Measurements from ENCODE around the gene NFATC2IP. TPM values are rescaled to one million over a fixed set of nuclear protein-coding genes. Genes with fewer than 3 reads are reported as not detected.

Gene NFATC2IP
- total RNA-seq, 1 experiment from 2014 or later = 63.5 TPM

GRCh38 chr16:28990375-28991040 is 39.8 kb downstream of the NFATC2IP start:
- H3K9me3 ChIP-seq (ENCODE audit: low read depth, low read length, poor library complexity, severe bottlenecking) = no peaks in the 10 kb centered on the region
- H3K27ac ChIP-seq (ENCODE audit: low read depth, low read length, poor library complexity, severe bottlenecking) = no peak overlapping the region
- H3K27me3 ChIP-seq (replicated peaks; ENCODE audit: insufficient read depth, low read depth, low read length, poor library complexity) = no peaks in the 10 kb centered on the region
- no peak overlapping the region for H3K4me3 ChIP-seq (ENCODE audit: low read depth, low read length, poor library complexity, severe bottlenecking)
- no peak for DNase-seq (ENCODE audit: low spot score)
- intact Hi-C loops (cut with micrococcal nuclease; ENCODE audit: unreplicated experiment) = no loop called here
- ChIA-PET POLR2A (ENCODE audit: low non-redundant PET) (interaction anchor here (0.6 kb wide), 1 partner anchor 621 kb away, joined by 8 read pairs; no protein-coding TSS in a partner anchor), CTCF (no interaction called here)
- TF ChIP-seq CTCF (conservative IDR thresholded peaks at IDR 0.05; ENCODE audit: low read depth, low read length) = no peak
- no peaks in the 10 kb centered on the region for H3K36me3 ChIP-seq (ENCODE audit: insufficient read depth, low read length, poor library complexity, severe bottlenecking)
- no peaks in the 10 kb centered on the region for H3K4me1 ChIP-seq (ENCODE audit: insufficient read depth, low read length, poor library complexity, severe bottlenecking)
- no TSS peak for BruUV-seq (replicated peaks)

- intact Hi-C loops (cut with micrococcal nuclease; ENCODE audit: unreplicated experiment) = no loop called here
- no peaks in the 10 kb centered on the region for H3K4me1 ChIP-seq (ENCODE audit: insufficient read depth, low read length, poor library complexity, severe bottlenecking)
- no TSS peak for BruUV-seq (replicated peaks)
- ChIA-PET CTCF (no interaction called here), POLR2A (ENCODE audit: low non-redundant PET) (no interaction called here)
- no peak overlapping the region for H3K4me3 ChIP-seq (ENCODE audit: low read depth, low read length, poor library complexity, severe bottlenecking)
- TF ChIP-seq EZH2 (IDR thresholded peaks at IDR 0.05; ENCODE audit: borderline replicate concordance, low read depth, low read length, poor library complexity, severe bottlenecking) = no peak
- no peak for TF ChIP-seq CTCF (conservative IDR thresholded peaks at IDR 0.05; ENCODE audit: low read depth, low read length)
- H3K36me3 ChIP-seq (ENCODE audit: insufficient read depth, low read length, poor library complexity, severe bottlenecking) = no peaks in the 10 kb centered on the region
- no peak for DNase-seq (ENCODE audit: low spot score)
- H3K27ac ChIP-seq (ENCODE audit: low read depth, low read length, poor library complexity, severe bottlenecking) = no peak overlapping the region
- H3K27me3 ChIP-seq (replicated peaks; ENCODE audit: insufficient read depth, low read depth, low read length, poor library complexity) = no peaks in the 10 kb centered on the region
- no peaks in the 10 kb centered on the region for H3K9me3 ChIP-seq (ENCODE audit: low read depth, low read length, poor library complexity, severe bottlenecking)
These were observed 41.0 kb downstream of the NFATC2IP start for GRCh38 chr16:28991687-28992086.

- intact Hi-C loops (cut with micrococcal nuclease; ENCODE audit: unreplicated experiment) = no loop called here
- H3K27ac ChIP-seq (ENCODE audit: low read depth, low read length, poor library complexity, severe bottlenecking) = no peak overlapping the region
- no peaks in the 10 kb centered on the region for H3K4me1 ChIP-seq (ENCODE audit: insufficient read depth, low read length, poor library complexity, severe bottlenecking)
- TF ChIP-seq CTCF (conservative IDR thresholded peaks at IDR 0.05; ENCODE audit: low read depth, low read length) = no peak
- TF ChIP-seq EZH2 (IDR thresholded peaks at IDR 0.05; ENCODE audit: borderline replicate concordance, low read depth, low read length, poor library complexity, severe bottlenecking) = no peak
- no peaks in the 10 kb centered on the region for H3K9me3 ChIP-seq (ENCODE audit: low read depth, low read length, poor library complexity, severe bottlenecking)
- BruUV-seq (replicated peaks) = no TSS peak
- ChIA-PET CTCF (no interaction called here), POLR2A (ENCODE audit: low non-redundant PET) (no interaction called here)
- DNase-seq (ENCODE audit: low spot score) = no peak
- H3K4me3 ChIP-seq (ENCODE audit: low read depth, low read length, poor library complexity, severe bottlenecking) = no peak overlapping the region
- H3K27me3 ChIP-seq (replicated peaks; ENCODE audit: insufficient read depth, low read depth, low read length, poor library complexity) = no peaks in the 10 kb centered on the region
- no peaks in the 10 kb centered on the region for H3K36me3 ChIP-seq (ENCODE audit: insufficient read depth, low read length, poor library complexity, severe bottlenecking)
These were observed 41.8 kb downstream of the NFATC2IP start for GRCh38 chr16:28992496-28992895.

Data from A673 (cell line).